GM12875 (cell line): ENCODE data around the gene PIP4P1.

ENCODE experiments used
- H3K4me3 ChIP-seq: one replicate; pipeline ENCODE4 v1.5.1; 2011; ENCODE audit warnings: low read depth, low read length, control low read depth
- TF ChIP-seq, protein P1 (sequence below): IDR thresholded peaks from 2 replicates; pipeline ENCODE4 v1.5.1; 2011; ENCODE audit warnings: low read depth, mild to moderate bottlenecking, control low read depth, inconsistent platforms, low read length, moderate library complexity, borderline replicate concordance; ENCODE audit not compliant: insufficient read depth

PIP4P1 gene

DNA sequence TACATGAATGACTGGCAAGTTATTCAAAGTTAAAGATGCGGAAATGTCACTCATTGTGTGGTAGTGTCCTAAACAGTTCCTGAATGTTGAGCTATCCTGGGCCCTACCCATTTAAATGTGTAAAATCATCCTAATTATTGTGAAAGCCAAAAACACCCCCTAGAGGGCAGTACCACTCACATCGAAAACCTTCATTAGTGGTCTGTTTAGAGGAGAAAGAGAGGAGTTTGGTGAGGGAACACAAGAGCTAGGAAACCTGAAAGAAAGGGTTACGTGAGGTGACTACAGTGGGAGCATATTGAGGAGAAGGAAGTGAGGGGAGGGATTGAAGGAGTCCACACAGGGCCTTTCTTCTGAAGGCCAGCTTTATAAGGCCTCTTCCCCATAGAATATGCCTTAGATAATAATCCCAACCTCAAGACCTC lies 45.4 kb downstream of the PIP4P1 start:
- H3K4me3 ChIP-seq: no peak overlapping the region
- TF ChIP-seq, protein P1, sequence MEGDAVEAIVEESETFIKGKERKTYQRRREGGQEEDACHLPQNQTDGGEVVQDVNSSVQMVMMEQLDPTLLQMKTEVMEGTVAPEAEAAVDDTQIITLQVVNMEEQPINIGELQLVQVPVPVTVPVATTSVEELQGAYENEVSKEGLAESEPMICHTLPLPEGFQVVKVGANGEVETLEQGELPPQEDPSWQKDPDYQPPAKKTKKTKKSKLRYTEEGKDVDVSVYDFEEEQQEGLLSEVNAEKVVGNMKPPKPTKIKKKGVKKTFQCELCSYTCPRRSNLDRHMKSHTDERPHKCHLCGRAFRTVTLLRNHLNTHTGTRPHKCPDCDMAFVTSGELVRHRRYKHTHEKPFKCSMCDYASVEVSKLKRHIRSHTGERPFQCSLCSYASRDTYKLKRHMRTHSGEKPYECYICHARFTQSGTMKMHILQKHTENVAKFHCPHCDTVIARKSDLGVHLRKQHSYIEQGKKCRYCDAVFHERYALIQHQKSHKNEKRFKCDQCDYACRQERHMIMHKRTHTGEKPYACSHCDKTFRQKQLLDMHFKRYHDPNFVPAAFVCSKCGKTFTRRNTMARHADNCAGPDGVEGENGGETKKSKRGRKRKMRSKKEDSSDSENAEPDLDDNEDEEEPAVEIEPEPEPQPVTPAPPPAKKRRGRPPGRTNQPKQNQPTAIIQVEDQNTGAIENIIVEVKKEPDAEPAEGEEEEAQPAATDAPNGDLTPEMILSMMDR: peak; percentile 43; the same call in 1 of the 2 replicates

DNA sequence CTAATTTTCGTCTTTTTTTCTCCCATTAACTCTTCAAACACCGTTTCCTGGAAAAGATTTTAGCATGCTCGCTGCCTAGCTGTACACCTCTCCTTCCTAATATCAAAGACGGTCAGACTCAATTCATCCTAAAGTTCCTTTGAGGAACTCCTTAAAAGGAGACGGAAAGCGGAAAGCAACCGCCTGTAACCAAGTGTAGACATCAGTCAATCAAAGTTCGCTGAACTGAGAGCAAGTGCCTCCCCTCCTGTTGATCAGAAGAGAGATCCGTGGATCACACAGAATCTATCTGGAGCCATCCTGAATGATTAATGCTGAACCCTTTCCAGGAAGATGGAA lies 47.5 kb downstream of the PIP4P1 start:
- TF ChIP-seq, protein P1: no peak

DNA sequence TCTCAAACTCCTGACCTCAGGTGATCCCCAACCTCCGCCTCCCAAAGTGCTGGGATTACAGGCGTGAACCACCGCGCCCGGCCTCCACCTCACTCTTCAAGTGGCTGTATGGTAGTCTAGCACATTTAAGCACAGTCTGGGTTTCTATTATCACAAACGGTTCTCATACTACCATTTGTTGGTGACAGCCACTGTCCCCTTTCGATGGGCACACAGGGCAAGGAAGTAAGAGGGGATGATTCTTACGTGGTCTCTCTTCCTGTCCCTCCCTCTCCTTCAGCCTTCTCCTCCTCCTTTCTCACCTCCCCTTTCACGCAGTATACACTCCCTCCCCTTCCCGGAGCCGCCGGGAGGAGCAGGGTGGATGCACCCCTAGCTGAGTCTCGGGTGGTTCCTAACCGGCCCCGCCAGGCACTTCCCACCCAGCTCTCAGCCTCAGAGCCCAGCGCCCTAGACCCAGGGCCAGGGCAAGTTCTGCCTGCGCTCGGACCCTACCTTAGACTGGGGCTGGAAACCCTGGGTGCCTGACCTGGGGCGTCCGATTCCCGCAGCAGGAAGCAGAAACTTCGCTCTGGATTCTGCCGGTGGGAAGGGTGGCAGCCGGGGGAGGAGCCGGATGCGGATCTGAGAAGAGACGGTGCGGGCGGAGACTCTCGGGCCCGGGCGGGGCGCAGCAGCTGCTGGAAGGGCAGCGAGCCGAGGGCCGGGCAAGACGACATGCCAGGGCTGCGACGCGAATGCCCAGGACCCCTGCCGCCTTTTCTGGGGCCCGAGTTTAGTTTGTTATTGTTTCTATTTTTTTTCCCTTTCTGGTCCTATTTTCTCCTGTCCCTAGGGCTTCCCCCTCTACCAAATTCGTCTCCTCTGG lies 48.1 kb downstream of the PIP4P1 start, which contains the start of gene TEP1:
Gene TEP1, minus strand, starts transcription at position 626 of the 868 bp plus-strand sequence. CDS start 5,062 bp downstream, outside the sequence.
- TF ChIP-seq, protein P1: no peak

More for the DNA sequence above, 47.5 kb downstream of the PIP4P1 start:
- H3K4me3 ChIP-seq: peak overlapping the region; percentile 67

DNA sequence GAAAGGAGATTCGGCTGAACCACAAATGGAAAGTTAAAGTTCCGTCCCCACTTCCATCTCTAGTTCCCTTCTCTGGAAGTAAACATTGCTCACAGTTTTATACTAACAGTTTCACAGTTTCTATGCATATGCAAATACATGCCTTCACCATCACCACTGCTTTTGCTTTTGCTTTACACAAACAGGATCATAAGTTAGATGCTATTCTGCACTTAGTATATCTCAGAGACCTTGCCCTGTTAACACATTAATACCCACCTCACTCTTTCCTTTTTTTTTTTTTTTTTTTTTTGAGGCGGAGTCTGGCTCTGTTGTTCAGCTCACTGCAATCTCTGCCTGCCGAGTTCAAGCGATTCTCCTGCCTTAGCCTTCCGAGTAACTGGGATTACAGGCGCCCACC lies 48.8 kb downstream of the PIP4P1 start:
- TF ChIP-seq, protein P1: no peak
- H3K4me3 ChIP-seq: peak overlapping the region; percentile 67

More for the DNA sequence above, 48.1 kb downstream of the PIP4P1 start, which contains the start of gene TEP1:
- peak within 1 kb of the TSS; percentile 67 for H3K4me3 ChIP-seq

DNA sequence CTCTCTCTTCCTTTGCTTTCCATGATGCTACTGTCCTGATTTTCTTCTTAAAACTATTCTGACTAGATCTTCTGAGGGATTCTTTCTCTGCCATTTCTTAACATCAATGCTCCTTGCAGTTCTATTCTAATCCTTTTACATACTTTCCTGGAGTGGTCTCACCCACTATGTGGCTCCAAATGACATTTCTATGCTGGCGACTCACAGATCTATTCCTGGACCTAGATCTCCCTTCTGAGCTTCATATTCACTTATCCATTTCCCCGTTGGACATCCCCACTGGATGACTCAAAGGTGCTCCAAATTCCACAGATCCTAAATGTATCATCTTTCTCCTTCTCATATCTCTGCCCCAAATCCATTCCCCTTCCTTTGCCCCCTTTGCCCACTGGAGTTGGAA lies 52.0 kb downstream of the PIP4P1 start:
- H3K4me3 ChIP-seq: no peak overlapping the region
- TF ChIP-seq, protein P1: no peak
